Keratinocyte (primary cell): ENCODE data around the gene MREG.

ENCODE experiments used
- EZH2 ChIP-seq: IDR thresholded peaks from one replicate; pipeline ENCODE4 v1.6.1; 2012; ENCODE audit warnings: inconsistent platforms, mild to moderate bottlenecking, low read length, moderate library complexity
- TF ChIP-seq, protein P1 (sequence below), 3 experiments: IDR thresholded peaks in 1 of 3; conservative IDR thresholded peaks in 1 of 3; optimal IDR thresholded peaks in 1 of 3; 2 replicates in 2 of 3; 3 replicates in 1 of 3; pipeline versions ENCODE3 to v1.5.1; 2011; ENCODE audit warnings: low read length in 3 of 3, mild to moderate bottlenecking in 3 of 3, moderate library complexity in 2 of 3, control low read depth in 1 of 3, inconsistent platforms in 1 of 3; ENCODE audit not compliant: insufficient read depth in 2 of 3; ENCODE audit errors: extremely low read depth in 1 of 3

DNA sequence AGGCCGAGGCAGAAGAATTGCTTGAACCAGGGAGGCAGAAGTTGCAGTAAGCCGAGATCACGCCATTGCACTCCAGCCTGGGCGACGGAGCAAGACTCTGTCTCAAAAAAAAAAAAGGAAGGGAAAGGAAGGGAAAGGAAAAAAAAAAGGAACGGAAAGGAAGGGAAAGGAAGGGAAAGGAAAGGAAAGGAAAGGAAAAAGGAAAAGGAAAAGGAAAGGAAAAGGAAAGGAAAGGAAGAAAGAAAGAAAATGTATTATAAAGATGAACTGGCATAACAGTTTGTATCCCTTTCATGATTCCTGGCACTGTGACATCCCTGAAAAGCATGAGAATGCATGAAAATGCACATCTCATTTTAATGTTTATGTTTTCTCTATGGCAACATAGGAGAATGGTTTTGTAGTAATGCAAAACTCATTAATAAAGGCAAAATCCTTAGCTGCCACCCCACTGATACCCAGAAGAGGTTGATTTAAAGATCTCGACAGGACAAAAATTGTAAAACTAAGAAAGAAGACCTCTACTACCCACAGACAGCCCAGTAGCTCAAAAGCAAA is 11.5 kb upstream of the MREG start:
- TF ChIP-seq, protein P1, sequence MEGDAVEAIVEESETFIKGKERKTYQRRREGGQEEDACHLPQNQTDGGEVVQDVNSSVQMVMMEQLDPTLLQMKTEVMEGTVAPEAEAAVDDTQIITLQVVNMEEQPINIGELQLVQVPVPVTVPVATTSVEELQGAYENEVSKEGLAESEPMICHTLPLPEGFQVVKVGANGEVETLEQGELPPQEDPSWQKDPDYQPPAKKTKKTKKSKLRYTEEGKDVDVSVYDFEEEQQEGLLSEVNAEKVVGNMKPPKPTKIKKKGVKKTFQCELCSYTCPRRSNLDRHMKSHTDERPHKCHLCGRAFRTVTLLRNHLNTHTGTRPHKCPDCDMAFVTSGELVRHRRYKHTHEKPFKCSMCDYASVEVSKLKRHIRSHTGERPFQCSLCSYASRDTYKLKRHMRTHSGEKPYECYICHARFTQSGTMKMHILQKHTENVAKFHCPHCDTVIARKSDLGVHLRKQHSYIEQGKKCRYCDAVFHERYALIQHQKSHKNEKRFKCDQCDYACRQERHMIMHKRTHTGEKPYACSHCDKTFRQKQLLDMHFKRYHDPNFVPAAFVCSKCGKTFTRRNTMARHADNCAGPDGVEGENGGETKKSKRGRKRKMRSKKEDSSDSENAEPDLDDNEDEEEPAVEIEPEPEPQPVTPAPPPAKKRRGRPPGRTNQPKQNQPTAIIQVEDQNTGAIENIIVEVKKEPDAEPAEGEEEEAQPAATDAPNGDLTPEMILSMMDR (optimal IDR thresholded peaks at IDR 0.05 in 1 of 3, IDR thresholded peaks at IDR 0.05 in 1 of 3, conservative IDR thresholded peaks at IDR 0.05 in 1 of 3; ENCODE audit: extremely low read depth in 1 of 3, insufficient read depth in 2 of 3, low read length in 3 of 3) = no peak
- no peak for TF ChIP-seq EZH2
